Epithelial cell of esophagus (primary cell): ENCODE results near the gene ALDH3B2.
A peak's percentile ranks its signal among the peaks of the same experiment; 100 is the strongest.

ENCODE experiments used
- DNase-seq: peaks from one replicate; pipeline ENCODE4 v3.0.0; 2010; ENCODE audit warnings: low read depth
- H3K4me3 ChIP-seq: 2 replicates; pipeline ENCODE4 v1.5.1; 2011; ENCODE audit warnings: mild to moderate bottlenecking, low read length, control low read depth
- CTCF ChIP-seq: IDR thresholded peaks from 2 replicates; pipeline ENCODE4 v1.5.1; 2011; ENCODE audit warnings: low read depth, mild to moderate bottlenecking, low read length, control low read depth, inconsistent platforms; ENCODE audit not compliant: insufficient read depth; ENCODE audit errors: missing control alignments

ALDH3B2 gene

GRCh38 chr11:67654225-67654624 is 20.2 kb downstream of the ALDH3B2 start:
- no peak for DNase-seq
- no peak overlapping the region for H3K4me3 ChIP-seq
- TF ChIP-seq CTCF = no peak

- no peak for DNase-seq
- TF ChIP-seq CTCF = no peak
- H3K4me3 ChIP-seq = no peak overlapping the region
Observed at GRCh38 chr11:67652965-67653845, 21.2 kb downstream of the ALDH3B2 start.

- no peak for TF ChIP-seq CTCF
- no peak overlapping the region for H3K4me3 ChIP-seq
- peak; percentile 25 for DNase-seq
Observed at GRCh38 chr11:67651976-67652781, 22.2 kb downstream of the ALDH3B2 start.

- DNase-seq = no peak
- no peak overlapping the region for H3K4me3 ChIP-seq
- TF ChIP-seq CTCF = no peak
Observed at GRCh38 chr11:67649634-67650510, 24.6 kb downstream of the ALDH3B2 start.

GRCh38 chr11:67648796-67649613 is 25.4 kb downstream of the ALDH3B2 start:
- no peak for DNase-seq
- no peak overlapping the region for H3K4me3 ChIP-seq
- no peak for TF ChIP-seq CTCF
